Liver (tissue), 9 donors: ENCODE data around the gene CACNA1E. TPM values are rescaled to one million over a fixed set of nuclear protein-coding genes. Genes with fewer than 3 reads are reported as not detected.

Experiments used
- DNase-seq: peaks from one replicate; pipeline ENCODE4 v3.0.0-alpha.2; 2017; ENCODE audit warnings: low spot score
- H3K27ac ChIP-seq, 2 donors: one replicate each; pipeline ENCODE4 v1.7.0; 2013; ENCODE audit warnings: inconsistent platforms in 2 of 2, low read length in 2 of 2, control low read depth in 1 of 2, low read depth in 1 of 2, mild to moderate bottlenecking in 1 of 2
- H3K27me3 ChIP-seq, 4 donors: one replicate each; pipeline versions ENCODE4 v1.6.1 to v1.7.0; 2013; ENCODE audit warnings: low read length in 3 of 4, inconsistent platforms in 1 of 4, mild to moderate bottlenecking in 1 of 4, moderate library complexity in 1 of 4; ENCODE audit not compliant: control insufficient read depth in 4 of 4, insufficient read depth in 4 of 4
- H3K36me3 ChIP-seq, 4 donors: one replicate each; pipeline versions ENCODE4 v1.6.1 to v1.7.0; 2013; ENCODE audit warnings: low read length in 3 of 4, mild to moderate bottlenecking in 3 of 4, low read depth in 1 of 4, moderate library complexity in 1 of 4; ENCODE audit not compliant: control insufficient read depth in 4 of 4, insufficient read depth in 3 of 4
- H3K4me1 ChIP-seq, 4 donors: one replicate each; pipeline versions ENCODE4 v1.6.1 to v1.7.0; 2013; ENCODE audit warnings: low read length in 3 of 4, mild to moderate bottlenecking in 3 of 4, moderate library complexity in 1 of 4; ENCODE audit not compliant: control insufficient read depth in 4 of 4, insufficient read depth in 4 of 4
- H3K4me3 ChIP-seq, 3 donors: one replicate each; pipeline versions ENCODE4 v1.6.1 to v1.7.0; 2013; ENCODE audit warnings: low read length in 3 of 3, control low read depth in 1 of 3, low read depth in 1 of 3, mild to moderate bottlenecking in 1 of 3
- H3K9ac ChIP-seq, 2 donors: one replicate each; pipeline ENCODE4 v1.7.0; 2013; ENCODE audit warnings: low read length in 2 of 2, mild to moderate bottlenecking in 2 of 2, moderate library complexity in 2 of 2, control low read depth in 1 of 2, low read depth in 1 of 2
- H3K9me3 ChIP-seq, 4 donors: one replicate each; pipeline versions ENCODE4 v1.6.1 to v1.7.0; 2013; ENCODE audit warnings: low read length in 3 of 4; ENCODE audit not compliant: control insufficient read depth in 4 of 4
- CTCF ChIP-seq: fragments of 150-350 bp; IDR thresholded peaks from 2 replicates; pipeline ENCODE4 v1.5.1; 2017; ENCODE audit warnings: improper control_type of control experiment, low read depth, low read length; ENCODE audit not compliant: missing input control
- FOXA1 ChIP-seq: IDR thresholded peaks from 2 replicates; pipeline ENCODE4 v1.6.1; 2016; ENCODE audit warnings: antibody characterized with exemption
- GABPA ChIP-seq, 2 donors: IDR thresholded peaks in 1 of 2; conservative IDR thresholded peaks in 1 of 2; 2 replicates each; pipeline ENCODE4 v1.6.1; 2016; ENCODE audit warnings: antibody characterized with exemption in 2 of 2, mild to moderate bottlenecking in 1 of 2, moderate library complexity in 1 of 2
- HNF4A ChIP-seq, 2 donors: conservative IDR thresholded peaks; 2 replicates each; pipeline ENCODE4 v1.6.1; 2016; ENCODE audit warnings: antibody characterized with exemption in 2 of 2, mild to moderate bottlenecking in 2 of 2
- HNF4G ChIP-seq: IDR thresholded peaks from 2 replicates; pipeline ENCODE4 v1.6.1; 2016; ENCODE audit warnings: antibody characterized with exemption
- JUND ChIP-seq, 2 donors: IDR thresholded peaks; 2 replicates each; pipeline ENCODE4 v1.6.1; 2016; ENCODE audit warnings: antibody characterized with exemption in 2 of 2
- MAX ChIP-seq: IDR thresholded peaks from 2 replicates; pipeline ENCODE4 v1.6.1; 2016; ENCODE audit warnings: antibody characterized with exemption
- NR2F2 ChIP-seq: IDR thresholded peaks from 2 replicates; pipeline ENCODE4 v1.6.1; 2016; ENCODE audit warnings: antibody characterized with exemption
- RAD21 ChIP-seq, 2 donors: IDR thresholded peaks; 2 replicates each; pipeline ENCODE4 v1.6.1; 2016; ENCODE audit warnings: antibody characterized with exemption in 2 of 2, mild to moderate bottlenecking in 2 of 2
- REST ChIP-seq: IDR thresholded peaks from 2 replicates; pipeline ENCODE4 v1.6.1; 2016; ENCODE audit warnings: antibody characterized with exemption, mild to moderate bottlenecking
- RXRA ChIP-seq, 2 donors: IDR thresholded peaks; 2 replicates each; pipeline ENCODE4 v1.6.1; 2017 to 2018; ENCODE audit warnings: antibody characterized with exemption in 2 of 2, mild to moderate bottlenecking in 1 of 2
- SP1 ChIP-seq: IDR thresholded peaks from 2 replicates; pipeline ENCODE4 v1.6.1; 2018; ENCODE audit warnings: antibody characterized with exemption, mild to moderate bottlenecking
- ZBTB33 ChIP-seq: IDR thresholded peaks from 2 replicates; pipeline ENCODE4 v1.6.1; 2016; ENCODE audit warnings: antibody characterized with exemption
- WGBS: extraction: QIAGEN DNeasy Blood & Tissue Kit; methylation state at CpG from one replicate; pipeline ENCODE4 v1.1.7; 2013; 5-methylcytosine and 5-hydroxymethylcytosine counted together
- polyA plus RNA-seq, 2 donors: library from polyadenylated mRNA; stranded (reverse) in 1 of 2; unstranded in 1 of 2; fragments of 200-250 nt in 1 of 2; fragments of >200 nt in 1 of 2; fragmentation: Nextera tagmentation in 1 of 2; extraction: Ambion mirVana in 1 of 2; gene quantifications; one replicate each; pipeline versions ENCODE4 v1.2.1 to v1.2.3, GENCODE V29; 2013 to 2015
- total RNA-seq, 2 donors: library from RNA; depleted of rRNA; stranded (reverse); fragments of >200 nt; gene quantifications; one replicate each; pipeline ENCODE4 v1.2.3, GENCODE V29; 2014
- TF ChIP-seq, protein P1 (sequence below): IDR thresholded peaks from 2 replicates; pipeline ENCODE4 v1.6.1; 2016; ENCODE audit warnings: antibody characterized with exemption
- donor health status: healthy.
- donor health status: healthy.
- donor health status: healthy.
- donor health status: healthy.
- donor health status: healthy.

CACNA1E gene
- total and polyA plus RNA-seq, 4 donors: under 0.01 to 0.08 (median 0.01) TPM; not detected in 1

DNA sequence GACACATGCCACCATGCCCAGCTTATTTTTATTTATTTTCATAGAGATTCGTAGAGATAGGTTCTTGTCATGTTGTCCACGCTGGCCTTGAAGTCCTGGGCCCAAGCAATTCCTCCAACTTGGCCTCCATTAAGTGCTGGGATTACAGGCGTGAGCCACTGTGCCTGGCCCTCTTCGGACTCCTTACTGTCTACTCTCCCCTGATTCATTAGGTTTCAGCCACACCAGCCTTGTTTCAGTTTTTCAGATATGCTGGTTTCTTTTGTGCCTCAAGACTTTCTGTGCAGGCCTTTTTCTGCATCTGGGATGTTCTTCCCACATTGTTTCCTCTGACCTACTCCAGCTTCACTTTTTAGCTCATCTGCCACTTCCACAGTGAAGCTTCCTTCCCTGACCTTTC lies 85.4 kb downstream of the CACNA1E start:
- no peak for TF ChIP-seq RAD21 (IDR thresholded peaks at IDR 0.05)
- no peak for TF ChIP-seq GABPA (IDR thresholded peaks at IDR 0.05 in 1 of 2, conservative IDR thresholded peaks at IDR 0.05 in 1 of 2)
- no peak for TF ChIP-seq HNF4G
- TF ChIP-seq MAX: no peak
- TF ChIP-seq JUND (IDR thresholded peaks at IDR 0.05): no peak
- TF ChIP-seq REST: no peak
- no peak for TF ChIP-seq ZBTB33
- TF ChIP-seq RXRA (IDR thresholded peaks at IDR 0.05): no peak
- WGBS: 85% methylated on average over 4 of the region's 4 CpGs
- H3K4me3 ChIP-seq: no peak overlapping the region
- H3K27me3 ChIP-seq: no peaks in the 10 kb centered on the region
- peaks cover 0 to 2% (median 0%) of the 10 kb centered on the region in 4 donors for H3K9me3 ChIP-seq
- H3K27ac ChIP-seq: no peak overlapping the region
- no peaks in the 10 kb centered on the region for H3K4me1 ChIP-seq
- no peaks in the 10 kb centered on the region for H3K36me3 ChIP-seq
- no peak overlapping the region for H3K9ac ChIP-seq
- no peak for DNase-seq

- TF ChIP-seq SP1 (no peak), NR2F2 (no peak), GABPA (IDR thresholded peaks at IDR 0.05 in 1 of 2, conservative IDR thresholded peaks at IDR 0.05 in 1 of 2) (no peak)
- Histone ChIP-seq H3K36me3 (no peaks in the 10 kb centered on the region), H3K27ac (no peak overlapping the region), H3K4me1 (no peaks in the 10 kb centered on the region), H3K27me3 (no peaks in the 10 kb centered on the region), H3K4me3 (no peak overlapping the region), H3K9ac (no peak overlapping the region), H3K9me3 (no peaks in the 10 kb centered on the region)
- DNase-seq: no peak
- 89% methylated on average over 8 of the region's 8 CpGs for WGBS
These were observed 94.2 kb downstream of the CACNA1E start for GRCh38 chr1:181577475-181577874.

DNA sequence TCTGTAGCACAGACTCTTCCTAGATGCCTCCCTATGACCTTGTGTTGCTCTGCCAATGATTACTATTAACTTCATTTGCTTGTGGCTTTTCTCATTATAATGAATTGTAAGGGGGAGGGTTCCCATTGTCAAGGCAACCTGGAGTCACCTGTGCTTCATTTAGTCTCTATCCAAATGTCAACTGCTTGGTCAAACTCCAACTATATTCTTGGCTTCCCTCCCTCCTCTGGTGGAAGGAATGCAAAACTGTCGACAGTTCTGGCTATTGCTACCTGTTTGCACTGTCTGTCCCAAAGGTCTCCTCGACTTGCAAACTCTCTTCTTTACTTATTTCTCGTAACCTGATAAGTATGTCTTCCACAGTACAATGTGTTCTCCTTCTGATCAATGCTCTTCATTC lies 100.3 kb downstream of the CACNA1E start:
- Histone ChIP-seq H3K9ac (no peak overlapping the region), H3K9me3 (no peaks in the 10 kb centered on the region), H3K27me3 (no peaks in the 10 kb centered on the region), H3K4me3 (no peak overlapping the region), H3K4me1 (no peaks in the 10 kb centered on the region), H3K27ac (no peak overlapping the region), H3K36me3 (no peaks in the 10 kb centered on the region)
- TF ChIP-seq, protein P1, sequence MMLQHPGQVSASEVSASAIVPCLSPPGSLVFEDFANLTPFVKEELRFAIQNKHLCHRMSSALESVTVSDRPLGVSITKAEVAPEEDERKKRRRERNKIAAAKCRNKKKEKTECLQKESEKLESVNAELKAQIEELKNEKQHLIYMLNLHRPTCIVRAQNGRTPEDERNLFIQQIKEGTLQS: no peak
- peak; percentile 4 for TF ChIP-seq HNF4G
- no peak for TF ChIP-seq FOXA1
- peak; percentile 53 to 68 for TF ChIP-seq RAD21 (IDR thresholded peaks at IDR 0.05)
- TF ChIP-seq SP1: no peak
- peak; percentile 58 to 61 for TF ChIP-seq HNF4A (conservative IDR thresholded peaks at IDR 0.05)
- TF ChIP-seq RXRA (IDR thresholded peaks at IDR 0.05): peak in 1 of 2 donors; percentile 9
- TF ChIP-seq CTCF: peak; percentile 85
- no peak for DNase-seq
- WGBS: 14% methylated on average over 3 of the region's 3 CpGs
